ENCODE data around the gene SLC16A8. TPM values are rescaled to one million over a fixed set of nuclear protein-coding genes. Genes with fewer than 3 reads are reported as not detected.

The SLC16A8 gene
- total and polyA plus RNA-seq, 9 of the 15 experiments (the other 6 are each of a cell fraction or from before 2014, with no cell fraction given): not detected

- in situ Hi-C loops (cut with MboI): no loop called here
- ChIA-PET CTCF (ENCODE audit: low intra/inter-chr PET ratio) (no interaction called here), POLR2A (no interaction called here)
- no TSS peak for BruUV-seq (replicated peaks)
- intact Hi-C loops (cut with micrococcal nuclease): no loop called here
- H2AFZ ChIP-seq (ENCODE audit: low read depth, low read length): no peak overlapping the region
- TF ChIP-seq, protein P1, sequence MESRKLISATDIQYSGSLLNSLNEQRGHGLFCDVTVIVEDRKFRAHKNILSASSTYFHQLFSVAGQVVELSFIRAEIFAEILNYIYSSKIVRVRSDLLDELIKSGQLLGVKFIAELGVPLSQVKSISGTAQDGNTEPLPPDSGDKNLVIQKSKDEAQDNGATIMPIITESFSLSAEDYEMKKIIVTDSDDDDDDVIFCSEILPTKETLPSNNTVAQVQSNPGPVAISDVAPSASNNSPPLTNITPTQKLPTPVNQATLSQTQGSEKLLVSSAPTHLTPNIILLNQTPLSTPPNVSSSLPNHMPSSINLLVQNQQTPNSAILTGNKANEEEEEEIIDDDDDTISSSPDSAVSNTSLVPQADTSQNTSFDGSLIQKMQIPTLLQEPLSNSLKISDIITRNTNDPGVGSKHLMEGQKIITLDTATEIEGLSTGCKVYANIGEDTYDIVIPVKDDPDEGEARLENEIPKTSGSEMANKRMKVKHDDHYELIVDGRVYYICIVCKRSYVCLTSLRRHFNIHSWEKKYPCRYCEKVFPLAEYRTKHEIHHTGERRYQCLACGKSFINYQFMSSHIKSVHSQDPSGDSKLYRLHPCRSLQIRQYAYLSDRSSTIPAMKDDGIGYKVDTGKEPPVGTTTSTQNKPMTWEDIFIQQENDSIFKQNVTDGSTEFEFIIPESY (CRISPR knock-in tag; IDR thresholded peaks at IDR 0.05): peak; percentile 92
- TF ChIP-seq GTF2A2 (tag; IDR thresholded peaks at IDR 0.05) (no peak), ZSCAN29 (IDR thresholded peaks at IDR 0.05) (no peak), RBM25 (IDR thresholded peaks at IDR 0.05; ENCODE audit: low read depth, low read length, severe bottlenecking) (peak; percentile 93), ZNF263 (CRISPR knock-in tag; IDR thresholded peaks at IDR 0.05; ENCODE audit: borderline replicate concordance) (no peak), EGR1 (conservative IDR thresholded peaks at IDR 0.05) (0 out of 2 replicates have a peak, but pooled peaks have one; percentile 14), ZNF143 (CRISPR knock-in tag; IDR thresholded peaks at IDR 0.05) (no peak), E2F6 (IDR thresholded peaks at IDR 0.05; ENCODE audit: borderline replicate concordance in 1 of 2, extremely low read depth in 1 of 2, insufficient read depth in 1 of 2, insufficient read length in 1 of 2, low read depth in 1 of 2, low read length in 1 of 2, poor library complexity in 1 of 2, severe bottlenecking in 1 of 2) (peak in 1 of 2 experiments; percentile 62), ZNF695 (CRISPR knock-in tag; IDR thresholded peaks at IDR 0.05) (no peak), ZFPM2 (CRISPR knock-in tag; IDR thresholded peaks at IDR 0.05) (no peak)
- H4K20me1 ChIP-seq (replicated peaks; ENCODE audit: control insufficient read depth, insufficient read depth, low read length): no peaks in the 10 kb centered on the region
- DNase-seq (ENCODE audit: extremely low read depth in 1 of 4, low spot score in 3 of 4) (peak in 2 of 4 experiments; percentile 47 to 49), ATAC-seq (no peak), FAIRE-seq (no peak)
- 39% methylated on average over 7 of the region's 85 CpGs for WGBS (ENCODE audit: insufficient coverage, low coverage, missing lambda C conversion rate)
- H3K4me2 ChIP-seq (ENCODE audit: insufficient read depth, low read length): no peak overlapping the region
- no peaks in the 10 kb centered on the region for H3K79me2 ChIP-seq (ENCODE audit: control insufficient read depth, insufficient read depth, low read length)
- no peaks in the 10 kb centered on the region for H3K36me3 ChIP-seq (ENCODE audit: control insufficient read depth, insufficient read depth, low read length)
- H3K9ac ChIP-seq (ENCODE audit: insufficient read depth in 1 of 2, low read depth in 2 of 2, low read length in 2 of 2): no peak overlapping the region
- no peak overlapping the region for H3K4me3 ChIP-seq
- H3K27me3 ChIP-seq (ENCODE audit: control insufficient read depth in 2 of 2, insufficient read depth in 2 of 2, low read length in 2 of 2): peaks cover 0 to 24% of the 10 kb centered on the region in 2 experiments; a peak in 2 of 5 replicates
- peaks cover 0 to 27% of the 10 kb centered on the region in 2 experiments; a peak in 2 of 5 replicates for H3K4me1 ChIP-seq (replicated peaks in 1 of 2; ENCODE audit: control insufficient read depth in 2 of 2, insufficient read depth in 2 of 2, low read length in 2 of 2)
- H3K27ac ChIP-seq (ENCODE audit: extremely low read depth, low read depth, low read length): no peak overlapping the region
- H3K9me1 ChIP-seq (ENCODE audit: control insufficient read depth, insufficient read depth, low read length): no peaks in the 10 kb centered on the region
- no peaks in the 10 kb centered on the region for H3K9me3 ChIP-seq (replicated peaks; ENCODE audit: control insufficient read depth, insufficient read depth, low read depth, low read length)
These were observed 4.9 kb upstream of the SLC16A8 start for GRCh38 chr22:38088629-38089473.
